DOHH2 (cell line): Measurements from ENCODE around the gene BAHD1.

Experiments used
- CTCF ChIP-seq: fragments of 200-600 bp; sonication (generic); IDR thresholded peaks from one replicate; pipeline ENCODE4 v1.5.1; 2014; ENCODE audit warnings: antibody characterized with exemption, mild to moderate bottlenecking, low read depth, low read length; ENCODE audit not compliant: poor library complexity, severe bottlenecking
- EZH2phosphoT487 ChIP-seq: fragments of 200-600 bp; sonication (generic); IDR thresholded peaks from 2 replicates; pipeline ENCODE4 v1.6.1; 2017; ENCODE audit warnings: borderline replicate concordance, mild to moderate bottlenecking, antibody characterized with exemption, low read length, moderate library complexity, mixed read lengths

GRCh38 chr15:40410476-40410875 is 30.3 kb upstream of the BAHD1 start:
- TF ChIP-seq CTCF (no peak), EZH2phosphoT487 (no peak)
